Pancreas (tissue), 10 donors: Measurements from ENCODE around the gene GMNN. TPM values are rescaled to one million over a fixed set of nuclear protein-coding genes. Genes with fewer than 3 reads are reported as not detected.
"Not testable (repeated sequence)": the region's sequence is repeated elsewhere in the genome, so short reads cannot be mapped to it uniquely, and the experiment has no call there.

Source experiments
- ATAC-seq, 4 donors: fragments of 200-7000 bp; cut with Tn5 transposase; one replicate each; pipeline versions ENCODE4 v1.8.0 to v1.9.1; 2020; ENCODE audit warnings: mild to moderate bottlenecking in 4 of 4, moderate library complexity in 4 of 4
- DNase-seq, 6 donors: peaks; one replicate each; pipeline ENCODE4 v3.0.0-alpha.2; 2020
- FAIRE-seq: peaks from 2 replicates; lab custom pipeline; 2012; peaks lifted over from hg19 to GRCh38; lab: Jason Lieb, UNC
- H3K27ac ChIP-seq, 4 donors: fragments of 200-600 bp; sonication (generic); 1 replicate in 3 of 4; 2 replicates in 1 of 4; pipeline versions ENCODE4 v1.5.0 to v1.8.0; 2020
- H3K27me3 ChIP-seq, 4 donors: fragments of 200-600 bp; one replicate each; pipeline ENCODE4 v1.8.0; 2021
- H3K36me3 ChIP-seq, 3 donors: fragments of 200-600 bp; sonication (generic) in 1 of 3; one replicate each; pipeline versions ENCODE4 v1.5.0 to v1.8.0; 2020 to 2021
- H3K4me1 ChIP-seq, 3 donors: fragments of 200-600 bp; one replicate each; pipeline ENCODE4 v1.8.0; 2021
- H3K4me3 ChIP-seq, 4 donors: fragments of 200-600 bp; sonication (generic) in 2 of 4; one replicate each; pipeline versions ENCODE4 v1.5.0 to v1.8.0; 2020 to 2021
- H3K9me3 ChIP-seq, 4 donors: fragments of 200-600 bp; one replicate each; pipeline ENCODE4 v1.8.0; 2021
- WGBS, 2 donors: extraction: QIAGEN DNeasy Blood & Tissue Kit; methylation state at CpG; one replicate each; pipeline ENCODE4 v1.1.7; 2013; 5-methylcytosine and 5-hydroxymethylcytosine counted together
- intact Hi-C, 3 donors: fragments of 100-400 bp; cut with DNase I; formaldehyde crosslinking; loops; one replicate each; pipeline versions ENCODE4 v1.11.1 to v1.14.2; 2022
- polyA plus RNA-seq, 2 donors: library from polyadenylated mRNA; stranded (reverse); fragments of 200-250 nt; gene quantifications; one replicate each; pipeline ENCODE4 v1.2.3, GENCODE V29; 2013
- total RNA-seq, 6 donors: library from RNA; stranded (reverse); fragmentation: NEBNext Ultra II Directional in 4 of 6; extraction: Animal tissue kit (Norgen Biotek cat#: 25700) in 4 of 6; gene quantifications; one replicate each; pipeline versions ENCODE4 v1.2.1 to v1.2.4, GENCODE V29; 2021 to 2023
- TF ChIP-seq, protein P1 (sequence below), 4 donors: fragments of 200-600 bp; sonication (generic) in 3 of 4; IDR thresholded peaks; one replicate each; pipeline versions ENCODE4 v1.5.0 to v1.8.0; 2021; ENCODE audit warnings: antibody characterized with exemption in 4 of 4
- donor health status: healthy with polysubstance abuse.
- donor health status: DM: no; HTN: no; CAD: no; lungs with moderate emphysema.
- donor health status: DM: no; HTN: no; CAD: no.
- donor health status: control.
- donor health status: control.
- donor health status: Bipolar disorder and iron deficiency.
- donor health status: DM: yes; HTN: yes; CAD: no.
- donor health status: DM: no; HTN: no; CAD: no.
- donor health status: DM: no; HTN: no; CAD: no.
- donor health status: DM: yes; HTN: yes; CAD: no.

GMNN gene
- total and polyA plus RNA-seq, 8 donors: 36.5 to 69.4 (median 50.3) TPM

DNA sequence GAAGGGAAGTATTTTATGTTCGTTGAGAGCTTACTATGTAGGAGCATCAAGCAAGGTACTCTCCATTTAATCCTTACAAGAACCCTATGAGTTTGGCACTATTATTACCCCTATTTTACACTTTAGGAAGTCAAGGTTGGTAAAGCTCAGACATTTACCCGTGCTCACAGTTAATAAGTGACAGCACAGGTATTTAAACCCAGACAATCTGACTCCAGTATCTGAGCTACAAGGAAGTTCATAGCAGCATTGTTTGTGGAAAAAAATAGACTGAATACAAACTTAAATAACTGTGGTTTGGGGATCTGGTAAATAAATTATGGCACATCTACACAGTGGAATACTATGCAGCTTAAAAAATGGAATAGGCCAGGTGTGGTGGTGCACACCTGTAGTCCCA, 21.2 kb upstream of the GMNN start:
- intact Hi-C loops: no loop called here
- H3K36me3 ChIP-seq: no peaks in the 10 kb centered on the region
- H3K9me3 ChIP-seq: no peaks in the 10 kb centered on the region
- DNase-seq (no peak), ATAC-seq (peak in 1 of 4 donors; percentile 21), FAIRE-seq (no peak)
- TF ChIP-seq, protein P1, sequence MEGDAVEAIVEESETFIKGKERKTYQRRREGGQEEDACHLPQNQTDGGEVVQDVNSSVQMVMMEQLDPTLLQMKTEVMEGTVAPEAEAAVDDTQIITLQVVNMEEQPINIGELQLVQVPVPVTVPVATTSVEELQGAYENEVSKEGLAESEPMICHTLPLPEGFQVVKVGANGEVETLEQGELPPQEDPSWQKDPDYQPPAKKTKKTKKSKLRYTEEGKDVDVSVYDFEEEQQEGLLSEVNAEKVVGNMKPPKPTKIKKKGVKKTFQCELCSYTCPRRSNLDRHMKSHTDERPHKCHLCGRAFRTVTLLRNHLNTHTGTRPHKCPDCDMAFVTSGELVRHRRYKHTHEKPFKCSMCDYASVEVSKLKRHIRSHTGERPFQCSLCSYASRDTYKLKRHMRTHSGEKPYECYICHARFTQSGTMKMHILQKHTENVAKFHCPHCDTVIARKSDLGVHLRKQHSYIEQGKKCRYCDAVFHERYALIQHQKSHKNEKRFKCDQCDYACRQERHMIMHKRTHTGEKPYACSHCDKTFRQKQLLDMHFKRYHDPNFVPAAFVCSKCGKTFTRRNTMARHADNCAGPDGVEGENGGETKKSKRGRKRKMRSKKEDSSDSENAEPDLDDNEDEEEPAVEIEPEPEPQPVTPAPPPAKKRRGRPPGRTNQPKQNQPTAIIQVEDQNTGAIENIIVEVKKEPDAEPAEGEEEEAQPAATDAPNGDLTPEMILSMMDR (IDR thresholded peaks at IDR 0.05): no peak
- 55 to 58% methylated on average over 2 of the region's 2 CpGs for WGBS, 2 donors
- H3K27me3 ChIP-seq: no peaks in the 10 kb centered on the region
- H3K4me3 ChIP-seq: no peak overlapping the region
- H3K4me1 ChIP-seq: peaks cover 0 to 25% (median 7%) of the 10 kb centered on the region in 3 donors
- no peak overlapping the region for H3K27ac ChIP-seq

DNA sequence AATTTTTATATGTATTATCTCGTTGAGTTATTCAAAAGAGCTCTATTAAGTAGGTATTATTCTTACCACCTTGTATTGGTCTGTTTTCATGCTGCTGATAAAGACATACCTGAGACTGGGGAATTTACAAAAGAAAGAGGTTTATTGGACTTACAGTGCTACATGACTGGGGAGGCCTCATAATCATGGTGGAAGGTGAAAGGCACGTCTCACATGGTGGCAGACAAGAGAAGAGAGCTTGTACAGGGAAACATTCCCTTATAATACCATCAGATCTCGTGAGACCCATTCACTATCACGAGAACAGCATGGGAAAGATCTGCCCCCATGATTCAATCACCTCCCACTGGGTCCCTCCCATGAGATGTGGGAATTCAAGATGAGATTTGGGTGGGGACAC, 20.4 kb upstream of the GMNN start:
- intact Hi-C loops, DNase-seq, H3K36me3 ChIP-seq, H3K27ac ChIP-seq, FAIRE-seq, H3K27me3 ChIP-seq, ATAC-seq, H3K4me3 ChIP-seq, H3K9me3 ChIP-seq: not testable (repeated sequence)
- WGBS, 2 donors: 92 to 94% methylated on average over 4 of the region's 4 CpGs
- peaks cover 0 to 25% (median 7%) of the 10 kb centered on the region in 3 donors for H3K4me1 ChIP-seq

DNA sequence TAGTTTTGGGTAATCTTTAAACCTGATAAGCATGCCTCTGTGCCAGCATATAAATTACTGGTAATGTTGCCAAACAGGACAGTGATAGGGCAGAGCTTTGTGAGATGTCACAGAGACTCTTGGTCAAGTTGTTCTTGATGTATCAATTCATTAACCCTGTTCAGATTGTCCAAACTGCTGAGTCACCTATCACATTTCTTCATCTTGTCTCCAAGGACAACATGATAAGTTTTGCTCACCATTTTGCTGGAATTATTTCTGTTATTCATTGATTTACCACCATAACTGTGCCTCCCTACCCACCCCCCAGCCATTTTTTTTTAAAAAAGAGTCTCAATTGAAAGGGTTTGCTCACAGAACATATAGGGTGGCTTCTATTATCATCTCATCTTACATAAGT, 19.5 kb upstream of the GMNN start:
- H3K4me3 ChIP-seq: no peak overlapping the region
- intact Hi-C loops: no loop called here
- H3K9me3 ChIP-seq: no peaks in the 10 kb centered on the region
- DNase-seq (no peak), ATAC-seq (no peak), FAIRE-seq (no peak)
- no peaks in the 10 kb centered on the region for H3K27me3 ChIP-seq
- H3K27ac ChIP-seq: no peak overlapping the region
- TF ChIP-seq, protein P1 (IDR thresholded peaks at IDR 0.05): no peak
- peaks cover 0 to 25% (median 7%) of the 10 kb centered on the region in 3 donors for H3K4me1 ChIP-seq
- H3K36me3 ChIP-seq: no peaks in the 10 kb centered on the region

DNA sequence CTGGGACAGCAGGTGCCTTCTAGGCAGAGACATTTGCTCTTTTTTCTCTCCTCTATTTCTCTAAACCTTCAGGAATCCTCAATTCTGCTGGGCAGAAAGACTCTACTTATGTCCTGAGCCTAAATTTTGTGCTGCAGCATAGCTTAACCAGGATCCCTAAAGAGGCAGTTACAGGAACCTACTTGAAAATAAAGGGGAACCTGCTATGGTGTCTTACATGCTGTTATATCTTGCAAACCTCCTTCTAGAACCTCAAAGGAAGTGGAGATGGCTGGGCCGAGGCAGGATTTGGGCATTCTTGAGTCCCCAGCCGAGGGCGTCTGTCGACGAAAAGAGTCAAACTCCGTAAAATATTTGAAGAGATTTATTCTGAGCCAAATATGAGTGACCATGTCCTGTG, 17.1 kb upstream of the GMNN start:
- intact Hi-C loops: no loop called here
- ATAC-seq (peak in 1 of 4 donors; percentile 35), DNase-seq (no peak), FAIRE-seq (no peak)
- TF ChIP-seq, protein P1 (IDR thresholded peaks at IDR 0.05): no peak
- Histone ChIP-seq H3K27me3 (no peaks in the 10 kb centered on the region), H3K9me3 (no peaks in the 10 kb centered on the region), H3K36me3 (no peaks in the 10 kb centered on the region), H3K4me3 (no peak overlapping the region), H3K27ac (no peak overlapping the region), H3K4me1 (peaks cover 0 to 20% (median 4%) of the 10 kb centered on the region in 3 donors)
- 94% methylated on average over 6 of the region's 6 CpGs for WGBS, 2 donors

DNA sequence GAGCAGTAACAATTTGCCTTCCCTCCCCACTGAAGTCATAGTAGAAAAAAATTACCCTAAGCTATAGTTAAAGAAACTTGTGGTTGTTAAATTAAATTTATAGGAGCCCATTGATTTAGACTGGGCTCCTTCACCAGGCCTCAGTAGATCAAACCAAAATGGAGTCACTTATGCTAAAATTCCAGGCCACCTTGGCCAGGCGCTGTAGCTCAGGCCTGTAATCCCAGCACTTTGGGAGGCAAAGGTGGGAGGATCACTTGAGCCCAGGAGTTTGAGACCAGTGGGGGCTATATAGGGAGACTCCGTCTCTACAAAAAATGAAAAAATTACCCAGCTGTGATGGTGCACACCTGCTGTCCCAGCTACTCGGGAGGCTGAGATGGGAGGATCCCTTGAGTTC, 15.0 kb upstream of the GMNN start:
- H3K27ac ChIP-seq: no peak overlapping the region
- no peak overlapping the region for H3K4me3 ChIP-seq
- H3K4me1 ChIP-seq: peaks cover 8 to 12% (median 10%) of the 10 kb centered on the region in 3 donors
- no peaks in the 10 kb centered on the region for H3K9me3 ChIP-seq
- FAIRE-seq (no peak), ATAC-seq (no peak), DNase-seq (no peak)
- intact Hi-C loops: loop anchor here in 1 of 3 donors (10.0 kb wide), 1 partner anchor 175 kb away; no protein-coding TSS in a partner anchor
- no peaks in the 10 kb centered on the region for H3K36me3 ChIP-seq
- TF ChIP-seq, protein P1 (IDR thresholded peaks at IDR 0.05): no peak
- H3K27me3 ChIP-seq: no peaks in the 10 kb centered on the region
- WGBS, 2 donors: 93 to 94% methylated on average over 3 of the region's 3 CpGs
